ENCODE measurements around the gene TBC1D16. TPM values are rescaled to one million over a fixed set of nuclear protein-coding genes. Genes with fewer than 3 reads are reported as not detected.

TBC1D16 gene
- total RNA-seq, result 46.9 TPM

- intact Hi-C loops (cut with DNase I), result no loop called here
- DNase-seq (ENCODE audit: low spot score) (no peak), ATAC-seq (no peak)
Observed at GRCh38 chr17:80035687-80035936, at the start of gene TBC1D16. Gene TBC1D16 (minus strand): TSS chr17:80035872. CDS start chr17:80013547, 22,325 bp downstream.

- ATAC-seq, result no peak
- no peak for DNase-seq (ENCODE audit: low spot score)
- intact Hi-C loops (cut with DNase I), result no loop called here
Observed at GRCh38 chr17:80084773-80085172, 49.1 kb upstream of the TBC1D16 start.

- intact Hi-C loops (cut with DNase I), result no loop called here
- ATAC-seq, result peak; percentile 33
- DNase-seq (ENCODE audit: low spot score), result no peak
Observed at GRCh38 chr17:80083136-80083661, 47.5 kb upstream of the TBC1D16 start.

- peak; percentile 81 for DNase-seq (ENCODE audit: low spot score)
- intact Hi-C loops (cut with DNase I), result no loop called here
Observed at GRCh38 chr17:80082403-80083135, 46.9 kb upstream of the TBC1D16 start.

GRCh38 chr17:80081596-80081995, 45.9 kb upstream of the TBC1D16 start:
- ATAC-seq, result no peak
- DNase-seq (ENCODE audit: low spot score), result no peak
- intact Hi-C loops (cut with DNase I), result no loop called here

More at GRCh38 chr17:80082403-80083135, 46.9 kb upstream of the TBC1D16 start:
- peak; percentile 72 for ATAC-seq

- intact Hi-C loops (cut with DNase I), result no loop called here
Observed at GRCh38 chr17:80080081-80080480, 44.4 kb upstream of the TBC1D16 start.

GRCh38 chr17:80072410-80072809, 36.7 kb upstream of the TBC1D16 start:
- DNase-seq (ENCODE audit: low spot score) (no peak), ATAC-seq (no peak)
- intact Hi-C loops (cut with DNase I), result no loop called here

More at GRCh38 chr17:80080081-80080480, 44.4 kb upstream of the TBC1D16 start:
- DNase-seq (ENCODE audit: low spot score), result no peak
- no peak for ATAC-seq

- ATAC-seq, result peak; percentile 57
- intact Hi-C loops (cut with DNase I), result no loop called here
- peak; percentile 78 for DNase-seq (ENCODE audit: low spot score)
Observed at GRCh38 chr17:80071116-80071841, 35.6 kb upstream of the TBC1D16 start.

- DNase-seq (ENCODE audit: low spot score), result no peak
- peak; percentile 29 for ATAC-seq
- intact Hi-C loops (cut with DNase I), result no loop called here
Observed at GRCh38 chr17:80070375-80071115, 34.9 kb upstream of the TBC1D16 start.

GRCh38 chr17:80068301-80069222, 32.9 kb upstream of the TBC1D16 start:
- intact Hi-C loops (cut with DNase I), result no loop called here
- peak; percentile 80 for ATAC-seq
- peak; percentile 78 for DNase-seq (ENCODE audit: low spot score)

- intact Hi-C loops (cut with DNase I), result no loop called here
- no peak for ATAC-seq
- DNase-seq (ENCODE audit: low spot score), result no peak
Observed at GRCh38 chr17:80067393-80067986, 31.8 kb upstream of the TBC1D16 start.

- intact Hi-C loops (cut with DNase I), result no loop called here
- ATAC-seq (no peak), DNase-seq (ENCODE audit: low spot score) (no peak)
Observed at GRCh38 chr17:80065478-80066170, 30.0 kb upstream of the TBC1D16 start.

GRCh38 chr17:80064696-80065095, 29.0 kb upstream of the TBC1D16 start:
- no peak for ATAC-seq
- intact Hi-C loops (cut with DNase I), result no loop called here
- no peak for DNase-seq (ENCODE audit: low spot score)

GRCh38 chr17:80063830-80064585, 28.3 kb upstream of the TBC1D16 start:
- DNase-seq (ENCODE audit: low spot score), result no peak
- peak; percentile 22 for ATAC-seq
- intact Hi-C loops (cut with DNase I), result no loop called here

GRCh38 chr17:80061421-80061820, 25.7 kb upstream of the TBC1D16 start:
- intact Hi-C loops (cut with DNase I), result no loop called here
- DNase-seq (ENCODE audit: low spot score) (no peak), ATAC-seq (no peak)

- intact Hi-C loops (cut with DNase I), result no loop called here
- no peak for DNase-seq (ENCODE audit: low spot score)
Observed at GRCh38 chr17:80060644-80061043, 25.0 kb upstream of the TBC1D16 start.

GRCh38 chr17:80058311-80058955, 22.8 kb upstream of the TBC1D16 start:
- DNase-seq (ENCODE audit: low spot score), result no peak
- ATAC-seq, result no peak
- intact Hi-C loops (cut with DNase I), result no loop called here

More at GRCh38 chr17:80060644-80061043, 25.0 kb upstream of the TBC1D16 start:
- no peak for ATAC-seq
